HCT116 (cell line): Measurements from ENCODE around the gene MTA3. TPM values are rescaled to one million over a fixed set of nuclear protein-coding genes. Genes with fewer than 3 reads are reported as not detected.

Experiments used
- ATAC-seq: fragments of 200-7000 bp; cut with Tn5 transposase; 2 replicates; pipeline ENCODE4 v1.9.1; 2020; ENCODE audit warnings: mild to moderate bottlenecking, moderate library complexity
- BruUV-seq: library from RNA; stranded (reverse); fragments of 400-500 nt; replicated peaks from 2 replicates; lab custom pipeline; 2021; lab: Mats Ljungman, UMichigan
- CTCF ChIA-PET: fragments of 300-600 bp; sonication (Branson Sonifier 250); formaldehyde crosslinking; loops from one replicate; lab custom pipeline; 2021; ENCODE audit warnings: antibody characterized with exemption; lab: Charles Lee
- POLR2A ChIA-PET: fragments of 300-600, 350-600 bp; sonication (Branson Sonifier 250); formaldehyde crosslinking; loops from one replicate; lab custom pipeline; 2021; ENCODE audit warnings: antibody characterized with exemption; lab: Charles Lee
- RAD21 ChIA-PET, 2 experiments: fragments of 300-600 bp; sonication (Branson Sonifier 250); formaldehyde crosslinking; loops; one replicate each; lab custom pipeline; 2023; ENCODE audit warnings: low total read pairs in 2 of 2; ENCODE audit not compliant: uncharacterized antibody in 2 of 2, unreplicated experiment in 2 of 2, low non-redundant PET in 1 of 2; lab: Charles Lee
- DNase-seq: peaks from one replicate; pipeline ENCODE4 v3.0.0-alpha.2; 2010; ENCODE audit warnings: low read depth, low spot score
- H2AFZ ChIP-seq: fragments of 200-600 bp; shearing (Covaris generic), sonication (generic); 2 replicates; pipeline ENCODE4 v1.6.1; 2017; ENCODE audit warnings: low read depth, mixed run types, mixed read lengths, antibody characterized with exemption, low read length; ENCODE audit not compliant: poor library complexity, severe bottlenecking
- H3K27ac ChIP-seq: 2 replicates; pipeline ENCODE4 v1.5.1; 2012; ENCODE audit warnings: low read depth, low read length
- H3K27me3 ChIP-seq: fragments of 200-600 bp; sonication (generic); 2 replicates; pipeline ENCODE4 v1.6.1; 2016; ENCODE audit warnings: mixed run types, low read length, mixed read lengths; ENCODE audit not compliant: insufficient read depth
- H3K36me3 ChIP-seq, 2 experiments: fragments of 200-500 bp in 1 of 2; fragments of 200-600 bp in 1 of 2; sonication (Bioruptor generic) in 1 of 2; sonication (generic) in 1 of 2; 2 replicates each; pipeline versions ENCODE4 v1.5.1 to v1.6.1; 2014 to 2016; ENCODE audit warnings: low read length in 2 of 2, inconsistent platforms in 1 of 2, mixed read lengths in 1 of 2, mixed run types in 1 of 2; ENCODE audit not compliant: insufficient read depth in 2 of 2, control insufficient read depth in 1 of 2
- H3K4me1 ChIP-seq, 2 experiments: fragments of 200-600 bp in 1 of 2; sonication (generic) in 1 of 2; 2 replicates each; pipeline versions ENCODE4 v1.5.1 to v1.6.1; 2012 to 2017; ENCODE audit warnings: low read length in 2 of 2, inconsistent platforms in 1 of 2, mild to moderate bottlenecking in 1 of 2, mixed read lengths in 1 of 2, mixed run types in 1 of 2, moderate library complexity in 1 of 2; ENCODE audit not compliant: insufficient read depth in 2 of 2, control insufficient read depth in 1 of 2
- H3K4me2 ChIP-seq: fragments of 200-600 bp; sonication (generic); 2 replicates; pipeline ENCODE4 v1.6.1; 2017; ENCODE audit warnings: mixed run types, low read length, mixed read lengths
- H3K4me3 ChIP-seq, 2 experiments: fragments of 200-600 bp in 1 of 2; sonication (generic) in 1 of 2; replicated peaks in 1 of 2; 2 replicates each; pipeline ENCODE4 v1.5.1; 2011 to 2016; ENCODE audit warnings: low read length in 2 of 2, control low read depth in 1 of 2, low read depth in 1 of 2, mild to moderate bottlenecking in 1 of 2, mixed read lengths in 1 of 2, mixed run types in 1 of 2
- H3K79me2 ChIP-seq: fragments of 200-600 bp; sonication (generic); 2 replicates; pipeline ENCODE4 v1.6.1; 2017; ENCODE audit warnings: mild to moderate bottlenecking, mixed run types, low read length, moderate library complexity, mixed read lengths; ENCODE audit not compliant: insufficient read depth
- H3K9ac ChIP-seq: fragments of 200-600 bp; sonication (generic); 2 replicates; pipeline ENCODE4 v1.6.1; 2016; ENCODE audit warnings: low read length, mixed read lengths
- H3K9me2 ChIP-seq: fragments of 200-600 bp; sonication (generic), shearing (Covaris generic); 2 replicates; pipeline ENCODE4 v1.6.1; 2017; ENCODE audit warnings: mixed run types, mild to moderate bottlenecking, moderate library complexity; ENCODE audit not compliant: insufficient read depth
- H3K9me3 ChIP-seq, 2 experiments: fragments of 200-500 bp in 1 of 2; fragments of 200-600 bp in 1 of 2; sonication (Bioruptor generic) in 1 of 2; sonication (generic) in 1 of 2; 2 replicates each; pipeline ENCODE4 v1.6.1; 2014 to 2017; ENCODE audit warnings: low read length in 2 of 2, mixed read lengths in 2 of 2, inconsistent platforms in 1 of 2, low read depth in 1 of 2, mild to moderate bottlenecking in 1 of 2, mixed run types in 1 of 2, moderate library complexity in 1 of 2; ENCODE audit not compliant: control insufficient read depth in 1 of 2, insufficient read depth in 1 of 2
- H4K20me1 ChIP-seq: fragments of 200-600 bp; sonication (generic), shearing (Covaris generic); 2 replicates; pipeline ENCODE4 v1.6.1; 2017; ENCODE audit warnings: mixed run types, mild to moderate bottlenecking, moderate library complexity; ENCODE audit not compliant: insufficient read depth
- CEBPB ChIP-seq: IDR thresholded peaks from 2 replicates; pipeline ENCODE4 v1.6.1; 2012; ENCODE audit warnings: low read depth
- ELF1 ChIP-seq: IDR thresholded peaks from 2 replicates; pipeline ENCODE4 v1.6.1; 2012; ENCODE audit warnings: low read depth, borderline replicate concordance
- EZH2 ChIP-seq: fragments of 200-600 bp; sonication (generic); IDR thresholded peaks from 2 replicates; pipeline ENCODE4 v1.6.1; 2017; ENCODE audit warnings: antibody characterized with exemption, mixed run types
- FOSL1 ChIP-seq: IDR thresholded peaks from 2 replicates; pipeline ENCODE4 v1.6.1; 2012; ENCODE audit warnings: low read depth
- POLR2A ChIP-seq: IDR thresholded peaks from 2 replicates; pipeline ENCODE4 v1.7.0; 2011; ENCODE audit warnings: borderline replicate concordance; ENCODE audit not compliant: insufficient read depth, insufficient read length; ENCODE audit errors: extremely low read depth
- POLR2AphosphoS5 ChIP-seq: IDR thresholded peaks from 2 replicates; pipeline ENCODE4 v1.6.1; 2011; ENCODE audit warnings: mild to moderate bottlenecking, low read depth, low read length, moderate library complexity
- RAD21 ChIP-seq: IDR thresholded peaks from 2 replicates; pipeline ENCODE4 v1.6.1; 2012; ENCODE audit warnings: low read depth, mild to moderate bottlenecking
- YY1 ChIP-seq: IDR thresholded peaks from 2 replicates; pipeline ENCODE4 v1.6.1; 2011; ENCODE audit warnings: low read length, low read depth, moderate library complexity, mild to moderate bottlenecking; ENCODE audit not compliant: insufficient replicate concordance; ENCODE audit errors: extremely low read depth
- ZBTB33 ChIP-seq: IDR thresholded peaks from 2 replicates; pipeline ENCODE4 v1.6.1; 2011; ENCODE audit warnings: mild to moderate bottlenecking, low read length, moderate library complexity; ENCODE audit not compliant: insufficient replicate concordance; ENCODE audit errors: extremely low read depth
- ZFX ChIP-seq: fragments of 450-650 bp; IDR thresholded peaks from 2 replicates; pipeline ENCODE4 v1.6.1; 2017
- intact Hi-C: fragments of 100-400 bp; cut with micrococcal nuclease; formaldehyde crosslinking; loops from 2 replicates; pipeline ENCODE4 v1.10.0; 2022
- total RNA-seq: library from RNA; stranded (reverse); gene quantifications from one replicate; pipeline ENCODE4 v1.2.1, GENCODE V29; 2021; ENCODE audit not compliant: unreplicated experiment
- TF ChIP-seq, protein P1 (sequence below): IDR thresholded peaks from 2 replicates; pipeline ENCODE4 v1.6.1; 2012

MTA3 gene
- total RNA-seq, 1 experiment from 2014 or later: 46.3 TPM

GRCh38 chr2:42523341-42523740 is 45.1 kb upstream of the MTA3 start:
- Histone ChIP-seq H3K9ac (no peak overlapping the region), H3K27me3 (no peaks in the 10 kb centered on the region), H3K9me3 (no peaks in the 10 kb centered on the region), H3K9me2 (no peaks in the 10 kb centered on the region), H3K36me3 (no peaks in the 10 kb centered on the region), H2AFZ (no peak overlapping the region), H3K27ac (no peak overlapping the region), H3K4me1 (no peaks in the 10 kb centered on the region), H3K4me2 (no peak overlapping the region), H4K20me1 (no peaks in the 10 kb centered on the region), H3K4me3 (no peak overlapping the region), H3K79me2 (no peaks in the 10 kb centered on the region)
- intact Hi-C loops: no loop called here
- ATAC-seq (no peak), DNase-seq (no peak)
- BruUV-seq: no TSS peak
- POLR2A ChIA-PET: no interaction called here
- TF ChIP-seq ZBTB33 (no peak), YY1 (no peak), POLR2A (no peak), EZH2 (no peak), ELF1 (no peak), CEBPB (no peak)
- TF ChIP-seq, protein P1, sequence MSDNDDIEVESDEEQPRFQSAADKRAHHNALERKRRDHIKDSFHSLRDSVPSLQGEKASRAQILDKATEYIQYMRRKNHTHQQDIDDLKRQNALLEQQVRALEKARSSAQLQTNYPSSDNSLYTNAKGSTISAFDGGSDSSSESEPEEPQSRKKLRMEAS: no peak
- RAD21 ChIA-PET: no interaction called here
- CTCF ChIA-PET: no interaction called here

DNA sequence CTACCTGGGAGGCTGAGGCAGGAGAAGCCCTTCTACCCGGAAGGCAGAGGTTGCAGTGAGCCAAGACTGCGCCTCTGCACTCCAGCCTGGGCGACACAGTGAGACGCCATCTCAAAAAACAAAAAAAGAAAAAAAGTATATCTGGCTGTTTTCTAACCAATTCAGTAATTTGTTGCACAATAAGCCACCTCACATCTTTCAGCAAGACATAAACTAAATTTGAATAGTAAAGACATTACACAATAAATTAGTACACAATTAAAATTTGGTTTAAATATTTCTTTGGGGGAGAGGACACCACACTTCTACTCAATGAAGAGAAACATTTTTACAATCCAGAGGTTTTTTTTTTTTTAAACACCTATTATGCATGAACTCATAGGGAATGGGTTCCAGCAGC is 36.0 kb upstream of the MTA3 start:
- no peaks in the 10 kb centered on the region for H3K79me2 ChIP-seq
- ChIA-PET RAD21 (no interaction called here), POLR2A (no interaction called here), CTCF (no interaction called here)
- H3K4me2 ChIP-seq: no peak overlapping the region
- no peaks in the 10 kb centered on the region for H3K4me1 ChIP-seq
- BruUV-seq: no TSS peak
- H3K9ac ChIP-seq: no peak overlapping the region
- intact Hi-C loops: no loop called here
- H3K27me3 ChIP-seq: no peaks in the 10 kb centered on the region
- H3K4me3 ChIP-seq: no peak overlapping the region
- no peak for TF ChIP-seq EZH2
- no peak for TF ChIP-seq FOSL1
- no peak for TF ChIP-seq CEBPB
- no peak for TF ChIP-seq POLR2A
- TF ChIP-seq RAD21: no peak
- no peak for TF ChIP-seq ZFX
- TF ChIP-seq POLR2AphosphoS5: no peak
- no peaks in the 10 kb centered on the region for H3K9me2 ChIP-seq
- H2AFZ ChIP-seq: no peak overlapping the region
- no peaks in the 10 kb centered on the region for H4K20me1 ChIP-seq
- DNase-seq: no peak
- no peak overlapping the region for H3K27ac ChIP-seq
- no peaks in the 10 kb centered on the region for H3K36me3 ChIP-seq
- H3K9me3 ChIP-seq: no peaks in the 10 kb centered on the region
- ATAC-seq: no peak
